Activated CD8-positive, alpha-beta memory T cell treated with anti-CD3 and anti-CD28 coated beads, Interleukin-2, amount 50 U/mL, for 1 hour (primary cell): ENCODE measurements around the gene NEIL1.
A peak's percentile ranks its signal among the peaks of the same experiment; 100 is the strongest.

Experiments
- DNase-seq: peaks from one replicate; pipeline ENCODE4 v3.0.0-alpha.2; 2020; ENCODE audit errors: extremely low read depth

The NEIL1 gene

GRCh38 chr15:75356517-75356916 is 9.7 kb downstream of the NEIL1 start:
- no peak for DNase-seq

- no peak for DNase-seq
Observed at GRCh38 chr15:75357976-75358673, 11.3 kb downstream of the NEIL1 start.

DNA sequence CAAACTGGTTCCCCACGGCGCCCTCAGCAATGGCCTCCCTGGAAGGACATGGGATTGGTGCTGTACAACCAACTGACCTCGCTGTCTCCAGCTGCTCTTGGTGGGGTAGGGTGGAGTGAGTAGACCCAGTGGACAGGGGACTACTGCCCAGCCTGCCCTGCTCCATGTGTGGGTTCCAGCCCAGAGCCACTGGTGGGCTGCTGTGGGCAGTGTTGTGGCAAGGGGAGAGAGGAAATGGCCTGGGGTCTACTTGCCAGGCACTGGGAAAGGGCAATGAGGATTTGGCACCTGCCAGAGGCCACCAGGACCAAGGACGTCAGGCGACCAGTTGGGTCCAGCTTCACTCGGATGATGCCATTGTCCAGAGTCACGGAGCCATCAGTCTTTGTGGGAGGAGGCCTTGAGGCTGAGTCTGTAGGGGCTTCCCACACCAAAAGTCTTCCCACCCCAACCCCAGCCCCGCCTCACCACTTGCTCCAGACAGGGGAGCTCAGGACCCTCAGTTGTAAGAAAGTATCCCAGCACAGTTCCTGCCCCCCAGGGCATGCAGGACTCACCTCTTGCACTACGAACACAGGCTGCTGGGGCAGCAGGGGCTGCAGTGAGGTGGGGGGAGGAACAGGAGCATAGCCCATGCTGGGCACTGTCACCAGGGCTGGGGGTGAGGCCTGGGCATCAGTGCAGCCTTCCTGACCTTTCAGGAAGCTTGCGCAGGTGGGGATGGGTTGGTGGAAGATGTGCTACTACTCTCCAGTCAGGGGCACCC is 12.1 kb downstream of the NEIL1 start:
- DNase-seq: no peak

- no peak for DNase-seq
Observed at GRCh38 chr15:75359537-75360250, 12.9 kb downstream of the NEIL1 start.

DNA sequence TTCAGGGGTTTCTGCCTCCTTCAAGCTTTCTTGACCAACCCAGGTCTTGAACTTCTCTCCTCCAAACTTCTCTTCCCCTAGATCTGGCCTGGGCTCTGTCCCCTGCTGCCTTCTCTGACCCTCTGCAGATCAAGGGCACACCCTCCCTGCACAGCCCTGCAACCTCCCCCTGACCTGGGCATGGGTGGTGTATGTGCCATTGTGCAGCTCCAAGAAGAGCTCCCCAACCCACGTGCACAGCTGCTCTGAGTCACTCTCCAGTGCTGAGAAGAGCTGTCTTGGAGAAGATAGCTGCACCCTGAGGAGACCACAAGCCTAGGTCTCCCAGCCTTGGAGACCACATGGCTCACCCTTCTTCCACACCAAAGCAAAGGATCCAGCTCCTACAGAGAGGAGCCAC is 13.6 kb downstream of the NEIL1 start:
- no peak for DNase-seq

DNA sequence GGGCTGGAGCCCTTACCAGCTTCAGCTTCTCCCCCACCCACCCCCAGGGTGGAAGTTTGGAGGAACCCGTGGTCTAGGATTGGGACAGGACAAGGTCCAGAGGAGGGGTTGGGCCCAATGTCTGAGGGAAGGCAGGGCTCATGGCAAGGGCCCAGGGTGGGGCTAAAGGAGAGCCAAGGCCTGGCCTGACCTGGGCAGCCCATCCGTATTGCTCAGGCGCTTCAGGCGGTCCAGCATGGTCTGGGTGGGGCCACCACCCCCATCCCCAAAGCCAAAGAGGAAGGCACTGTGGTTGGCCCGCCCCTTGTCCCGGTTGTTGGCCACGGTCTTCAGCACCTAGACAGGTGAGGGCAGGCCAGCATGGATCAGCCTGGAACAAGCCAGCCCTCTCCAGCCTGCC is 14.0 kb downstream of the NEIL1 start:
- DNase-seq: no peak

DNA sequence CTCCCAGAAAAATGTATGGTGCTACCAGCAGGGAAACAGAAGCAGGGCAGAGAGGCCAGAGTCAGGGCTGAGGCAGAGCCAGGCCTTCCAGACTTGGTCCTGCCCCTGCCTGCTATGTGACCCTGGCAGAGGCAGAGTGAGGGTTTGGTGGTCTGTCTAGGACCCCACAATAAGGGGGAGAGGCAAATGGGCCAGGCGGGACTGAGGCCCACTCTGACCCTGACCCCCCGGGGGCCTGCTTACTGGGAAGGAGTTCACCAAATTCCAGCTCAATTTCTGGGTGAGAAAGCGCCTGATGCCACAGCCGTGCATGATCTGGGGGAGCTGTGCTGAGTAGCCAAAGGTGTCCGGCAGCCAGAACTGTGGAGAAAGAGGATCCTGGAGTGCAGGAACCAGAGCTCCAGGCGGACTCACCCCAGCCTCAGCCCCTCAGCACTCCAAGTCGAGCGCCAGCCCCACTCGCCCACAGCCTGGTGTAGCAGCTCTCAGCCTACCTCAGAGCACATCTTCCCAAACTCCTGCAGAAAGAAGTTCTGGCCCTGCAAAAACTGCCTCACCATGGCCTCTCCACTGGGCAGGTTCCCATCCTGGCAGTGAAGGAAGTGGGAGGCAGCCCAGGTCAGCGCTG is 14.6 kb downstream of the NEIL1 start:
- no peak for DNase-seq

DNA sequence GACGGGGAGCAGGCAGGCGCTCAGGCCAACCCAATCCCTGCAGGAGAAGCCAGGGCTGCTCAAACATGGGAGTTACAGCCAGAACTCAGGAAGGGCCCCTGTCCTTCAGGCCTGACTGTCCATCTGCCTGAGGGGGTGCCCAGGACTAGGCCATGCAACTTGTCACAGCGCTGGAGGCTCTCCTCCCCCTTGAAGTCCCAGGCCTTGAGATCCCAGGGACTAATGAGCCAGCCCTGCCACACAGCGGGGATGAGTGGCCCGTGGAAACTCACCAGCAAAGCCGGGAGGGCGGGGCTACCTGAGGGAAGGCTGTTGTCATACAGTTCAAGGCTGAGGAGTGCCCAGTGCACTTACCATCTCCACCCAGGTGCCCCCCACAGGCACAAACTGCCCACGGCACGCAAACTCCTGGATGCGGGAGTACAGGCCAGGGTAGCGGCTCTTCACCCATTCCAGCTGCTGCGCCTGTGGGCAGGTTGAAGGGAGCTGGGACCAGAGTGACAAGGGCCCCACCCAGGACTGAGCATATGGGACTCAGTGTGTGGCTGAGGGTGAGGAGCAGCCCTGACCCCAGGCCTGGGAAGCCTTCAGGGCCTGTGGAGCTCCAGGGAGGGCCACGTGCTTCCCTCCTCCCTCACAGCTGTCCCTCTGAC is 15.3 kb downstream of the NEIL1 start:
- DNase-seq: no peak

DNA sequence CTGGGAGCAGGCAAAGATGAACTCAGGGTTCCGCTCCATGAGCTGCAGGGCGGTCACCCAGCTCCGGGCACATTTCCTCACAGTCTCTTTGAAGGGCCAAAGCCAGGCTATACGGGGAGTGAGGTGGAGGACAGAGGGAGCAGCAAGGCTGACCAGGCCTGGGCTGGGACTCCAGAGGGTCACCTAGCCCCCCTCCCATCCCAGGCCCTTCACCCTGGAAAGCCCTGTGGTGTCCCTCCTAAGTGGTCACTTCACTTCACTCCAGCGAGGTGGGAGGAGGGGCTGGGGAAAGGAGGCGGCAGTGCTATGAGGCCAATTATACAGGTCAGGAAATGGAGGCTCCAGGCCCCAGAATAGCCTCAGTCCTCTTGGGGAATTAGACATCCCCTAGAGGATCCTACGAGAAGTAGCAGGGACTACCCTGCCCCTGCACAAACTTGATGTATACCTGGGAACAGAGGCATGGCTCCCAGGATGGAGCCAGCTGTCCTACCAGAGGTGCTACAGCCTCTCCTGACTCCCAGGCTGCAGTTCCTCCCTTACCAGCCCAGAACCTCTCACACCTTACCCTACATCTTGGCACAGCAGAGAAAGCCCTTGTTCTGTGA is 15.9 kb downstream of the NEIL1 start:
- DNase-seq: no peak

DNA sequence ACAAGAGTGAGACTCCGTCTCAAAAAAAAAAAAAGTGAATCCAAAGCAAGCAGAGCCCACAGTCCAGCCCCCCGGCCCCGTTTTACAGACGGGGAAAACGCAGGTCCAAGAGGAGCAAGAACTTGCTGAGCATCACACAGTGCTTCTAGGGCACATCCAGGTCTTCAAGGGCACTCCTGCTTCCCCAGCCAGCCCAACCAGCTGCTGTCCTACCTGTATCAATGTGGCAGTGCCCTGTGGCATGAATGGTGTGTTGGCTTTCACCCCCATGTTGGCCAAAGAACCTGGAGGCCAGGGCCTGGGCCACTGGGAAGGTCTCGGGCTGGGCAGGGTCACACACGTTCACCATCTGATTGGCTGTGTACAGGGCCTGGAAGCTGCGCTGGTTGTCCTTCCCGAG is 16.9 kb downstream of the NEIL1 start:
- no peak for DNase-seq

- DNase-seq: no peak
Observed at GRCh38 chr15:75364881-75365280, 18.0 kb downstream of the NEIL1 start.

DNA sequence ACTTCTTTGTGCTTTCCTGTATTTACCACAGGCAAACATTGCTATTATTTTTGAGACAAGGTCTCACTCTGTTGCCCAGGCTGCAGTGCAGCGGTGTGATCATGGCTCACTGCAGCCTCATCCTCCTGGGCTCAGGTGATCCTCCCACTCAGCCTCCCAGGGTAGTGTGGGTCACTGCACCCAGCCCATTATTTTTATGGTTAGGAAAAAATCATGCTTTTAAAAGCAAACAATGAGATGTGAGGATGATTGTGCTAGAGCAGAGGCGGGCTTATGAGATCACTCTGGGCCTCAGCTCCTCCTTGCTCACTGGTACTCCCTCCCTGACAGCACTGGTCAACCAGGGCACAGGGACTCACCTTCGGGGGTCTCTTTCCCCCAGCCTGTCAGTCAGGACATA is 19.3 kb downstream of the NEIL1 start:
- DNase-seq: no peak

DNA sequence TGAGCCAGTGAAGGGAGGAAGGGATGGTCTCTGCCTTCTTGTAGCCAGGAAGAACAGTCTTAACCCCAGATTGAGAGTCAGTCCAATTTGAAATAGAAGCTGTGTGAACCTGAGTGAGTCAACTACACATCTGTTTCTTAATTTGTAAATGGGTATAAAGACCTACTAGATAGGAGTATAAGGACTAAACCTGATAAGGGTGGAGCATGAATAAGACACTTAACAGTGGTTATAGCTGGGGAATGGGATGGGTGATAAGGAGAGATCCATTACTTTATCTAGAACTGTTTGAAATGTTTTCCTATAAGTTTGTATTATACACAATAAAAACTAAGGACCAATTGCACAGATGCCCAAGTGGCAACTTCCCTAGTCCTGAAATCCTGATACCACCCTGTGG is 20.2 kb downstream of the NEIL1 start:
- no peak for DNase-seq

GRCh38 chr15:75367406-75367912 is 20.6 kb downstream of the NEIL1 start:
- no peak for DNase-seq

DNA sequence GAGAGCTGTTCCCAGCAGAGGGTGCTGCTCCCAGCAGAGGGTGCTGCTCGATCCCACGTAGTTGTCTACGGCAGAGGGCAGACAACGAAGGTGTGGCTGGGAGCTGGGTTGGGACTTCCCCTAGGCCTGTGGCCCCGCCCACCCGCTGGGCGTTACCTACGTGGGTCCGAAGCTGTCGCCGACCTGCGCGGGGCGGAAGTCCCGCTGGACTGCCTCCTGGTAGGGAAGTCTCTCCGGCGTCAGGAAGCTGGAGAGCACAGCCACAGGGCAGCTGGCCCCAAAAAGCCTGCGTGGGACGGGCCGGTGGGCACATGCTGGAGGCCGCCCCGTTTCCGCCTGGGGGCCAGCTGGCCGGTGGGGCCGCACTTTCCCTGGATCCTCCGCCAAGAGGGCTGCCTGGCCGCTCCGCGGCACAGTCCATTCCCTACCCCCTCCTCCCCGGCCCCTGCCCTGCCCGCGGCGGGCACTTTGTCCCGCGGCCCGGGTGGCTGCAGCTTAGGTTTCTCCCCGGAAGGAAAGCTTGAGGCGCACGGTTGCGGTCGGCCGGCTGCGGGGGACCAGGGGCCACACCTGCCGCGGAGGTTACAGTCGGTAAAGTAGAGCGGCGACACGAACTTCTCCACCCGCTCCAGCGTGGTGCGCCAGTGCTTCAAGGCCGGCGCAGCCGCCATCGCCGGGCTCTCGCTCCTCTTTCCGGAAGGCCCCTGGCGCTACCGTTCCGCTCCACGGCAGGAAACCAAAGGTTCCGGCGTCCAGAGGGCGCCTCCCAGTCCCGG is 21.3 kb downstream of the NEIL1 start, which contains the start of gene MAN2C1:
TSS of gene MAN2C1 (minus strand) at position 695 of the 776 bp plus-strand sequence. CDS start at position 671, 24 bp downstream.
- peak; percentile 74 for DNase-seq

DNA sequence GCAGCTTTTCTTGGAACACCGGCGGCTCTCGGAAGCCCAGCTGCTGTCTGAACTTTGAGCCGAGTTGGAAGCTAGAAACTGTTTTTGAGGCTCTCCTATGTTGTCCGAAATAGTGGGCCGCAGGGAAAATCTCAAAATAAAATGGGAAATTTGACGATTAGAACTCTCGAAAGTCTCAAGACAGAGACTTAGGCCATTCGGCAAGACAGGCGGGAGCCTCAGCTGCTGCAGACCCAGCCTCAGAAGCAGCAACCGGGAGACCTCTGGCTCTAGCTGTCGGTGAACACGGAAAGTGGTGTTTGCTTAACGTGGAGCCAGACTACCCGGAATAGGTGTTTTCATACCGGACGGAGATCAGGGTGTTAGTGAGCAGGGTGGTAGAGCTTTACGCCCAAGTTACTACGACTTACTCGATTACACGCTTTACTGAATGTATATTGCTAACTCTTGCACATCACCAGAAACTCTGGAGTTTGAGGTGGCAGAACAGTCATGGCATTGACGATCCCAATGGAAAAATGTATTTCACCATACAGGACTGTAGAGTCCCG is 21.9 kb downstream of the NEIL1 start:
- DNase-seq: no peak

- DNase-seq: no peak
Observed at GRCh38 chr15:75369897-75370581, 23.2 kb downstream of the NEIL1 start.

DNA sequence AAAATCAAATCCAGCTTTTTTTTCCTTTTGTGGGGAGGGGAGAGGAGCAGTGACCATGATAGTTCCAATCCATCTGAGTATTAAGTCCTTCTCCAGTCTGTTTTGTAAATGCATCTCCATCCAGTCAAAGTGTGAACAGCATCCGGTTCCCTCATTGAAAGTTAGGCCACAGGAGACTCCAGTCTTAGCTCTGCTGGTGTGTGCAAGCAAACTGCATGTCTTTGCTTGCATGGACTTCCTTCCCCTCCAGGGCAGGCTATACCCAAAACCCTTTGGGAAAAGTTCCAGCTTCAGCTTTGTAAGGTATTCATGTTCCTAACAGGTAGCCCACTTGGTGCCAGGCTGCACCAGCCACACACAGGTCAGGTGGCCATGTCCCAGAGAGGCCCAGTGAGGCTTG is 24.6 kb downstream of the NEIL1 start:
- DNase-seq: no peak
